Left lung (tissue), 10 donors: ENCODE results near the gene ZBTB46. TPM values are rescaled to one million over a fixed set of nuclear protein-coding genes. Genes with fewer than 3 reads are reported as not detected.
"Not testable (repeated sequence)": the region's sequence is repeated elsewhere in the genome, so short reads cannot be mapped to it uniquely, and the experiment has no call there.

Experiments used
- ATAC-seq: fragments of 200-7000 bp; cut with Tn5 transposase; one replicate; pipeline ENCODE4 v1.9.1; 2020; ENCODE audit warnings: moderate library complexity
- DNase-seq, 4 donors: peaks; one replicate each; pipeline ENCODE4 v3.0.0-alpha.2; 2013 to 2020
- H3K27ac ChIP-seq, 2 donors: fragments of 200-600 bp; sonication (generic) in 1 of 2; one replicate each; pipeline versions ENCODE4 v1.5.0 to v1.8.0; 2020 to 2021
- H3K27me3 ChIP-seq, 2 donors: fragments of 200-600 bp; sonication (generic) in 1 of 2; one replicate each; pipeline versions ENCODE4 v1.5.0 to v1.8.0; 2020 to 2021
- H3K36me3 ChIP-seq, 2 donors: fragments of 200-600 bp; sonication (generic) in 1 of 2; one replicate each; pipeline versions ENCODE4 v1.5.0 to v1.8.0; 2020 to 2021
- H3K4me1 ChIP-seq, 2 donors: fragments of 200-600 bp; one replicate each; pipeline ENCODE4 v1.8.0; 2021
- H3K4me3 ChIP-seq, 2 donors: fragments of 200-600 bp; sonication (generic) in 1 of 2; one replicate each; pipeline versions ENCODE4 v1.5.0 to v1.8.0; 2020 to 2021; ENCODE audit warnings: mild to moderate bottlenecking in 1 of 2
- H3K9me3 ChIP-seq, 2 donors: fragments of 200-600 bp; sonication (generic) in 1 of 2; one replicate each; pipeline versions ENCODE4 v1.5.0 to v1.8.0; 2020 to 2021
- intact Hi-C, 2 donors: fragments of 100-400 bp; cut with DNase I; formaldehyde crosslinking; loops; one replicate each; pipeline versions ENCODE4 v1.11.2 to v1.14.2; 2022
- polyA plus RNA-seq, 6 donors: library from polyadenylated mRNA; unstranded; fragments of 120-200 nt; gene quantifications; one replicate each; pipeline ENCODE4 v1.2.1, GENCODE V29; 2013; ENCODE audit not compliant: insufficient read length in 6 of 6
- total RNA-seq, 2 donors: library from RNA; stranded (reverse); fragmentation: NEBNext Ultra II Directional; extraction: Animal tissue kit (Norgen Biotek cat#: 25700); gene quantifications; one replicate each; pipeline ENCODE4 v1.2.1, GENCODE V29; 2021
- TF ChIP-seq, protein P1 (sequence below), 2 donors: fragments of 200-600 bp; sonication (generic) in 1 of 2; IDR thresholded peaks; one replicate each; pipeline versions ENCODE4 v1.5.0 to v1.8.0; 2021; ENCODE audit warnings: antibody characterized with exemption in 2 of 2
- donor health status: DM: no; HTN: yes; CAD: no.
- donor health status: DM: no; HTN: no; CAD: no.

ZBTB46 gene
- total and polyA plus RNA-seq, 8 donors = 9.2 to 16.3 (median 11.7) TPM

DNA sequence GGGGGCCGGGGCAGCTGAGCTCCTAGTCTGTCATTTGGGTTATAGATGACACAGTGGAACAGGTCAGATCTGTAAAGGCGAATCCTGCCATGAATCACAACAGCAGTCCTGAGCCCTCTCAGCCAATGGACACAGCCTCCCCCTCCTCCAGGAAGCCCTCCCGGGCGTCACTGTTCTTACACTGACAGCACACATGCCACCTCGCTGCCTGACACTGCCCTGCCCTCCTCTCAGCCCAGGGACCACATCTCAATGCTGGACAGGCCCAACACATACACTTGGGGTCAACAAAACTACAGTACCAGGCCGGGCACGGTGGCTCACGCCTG lies 26.8 kb downstream of the ZBTB46 start:
- H3K27me3 ChIP-seq = no peaks in the 10 kb centered on the region
- H3K27ac ChIP-seq = peak overlapping the region in 1 of 2 donors; percentile 81
- ATAC-seq (no peak), DNase-seq (no peak)
- H3K36me3 ChIP-seq = no peaks in the 10 kb centered on the region
- intact Hi-C loops = no loop called here
- H3K4me1 ChIP-seq = peaks cover 0 to 7% of the 10 kb centered on the region in 2 donors
- no peaks in the 10 kb centered on the region for H3K9me3 ChIP-seq
- H3K4me3 ChIP-seq = no peak overlapping the region
- TF ChIP-seq, protein P1, sequence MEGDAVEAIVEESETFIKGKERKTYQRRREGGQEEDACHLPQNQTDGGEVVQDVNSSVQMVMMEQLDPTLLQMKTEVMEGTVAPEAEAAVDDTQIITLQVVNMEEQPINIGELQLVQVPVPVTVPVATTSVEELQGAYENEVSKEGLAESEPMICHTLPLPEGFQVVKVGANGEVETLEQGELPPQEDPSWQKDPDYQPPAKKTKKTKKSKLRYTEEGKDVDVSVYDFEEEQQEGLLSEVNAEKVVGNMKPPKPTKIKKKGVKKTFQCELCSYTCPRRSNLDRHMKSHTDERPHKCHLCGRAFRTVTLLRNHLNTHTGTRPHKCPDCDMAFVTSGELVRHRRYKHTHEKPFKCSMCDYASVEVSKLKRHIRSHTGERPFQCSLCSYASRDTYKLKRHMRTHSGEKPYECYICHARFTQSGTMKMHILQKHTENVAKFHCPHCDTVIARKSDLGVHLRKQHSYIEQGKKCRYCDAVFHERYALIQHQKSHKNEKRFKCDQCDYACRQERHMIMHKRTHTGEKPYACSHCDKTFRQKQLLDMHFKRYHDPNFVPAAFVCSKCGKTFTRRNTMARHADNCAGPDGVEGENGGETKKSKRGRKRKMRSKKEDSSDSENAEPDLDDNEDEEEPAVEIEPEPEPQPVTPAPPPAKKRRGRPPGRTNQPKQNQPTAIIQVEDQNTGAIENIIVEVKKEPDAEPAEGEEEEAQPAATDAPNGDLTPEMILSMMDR (IDR thresholded peaks at IDR 0.05) = no peak

DNA sequence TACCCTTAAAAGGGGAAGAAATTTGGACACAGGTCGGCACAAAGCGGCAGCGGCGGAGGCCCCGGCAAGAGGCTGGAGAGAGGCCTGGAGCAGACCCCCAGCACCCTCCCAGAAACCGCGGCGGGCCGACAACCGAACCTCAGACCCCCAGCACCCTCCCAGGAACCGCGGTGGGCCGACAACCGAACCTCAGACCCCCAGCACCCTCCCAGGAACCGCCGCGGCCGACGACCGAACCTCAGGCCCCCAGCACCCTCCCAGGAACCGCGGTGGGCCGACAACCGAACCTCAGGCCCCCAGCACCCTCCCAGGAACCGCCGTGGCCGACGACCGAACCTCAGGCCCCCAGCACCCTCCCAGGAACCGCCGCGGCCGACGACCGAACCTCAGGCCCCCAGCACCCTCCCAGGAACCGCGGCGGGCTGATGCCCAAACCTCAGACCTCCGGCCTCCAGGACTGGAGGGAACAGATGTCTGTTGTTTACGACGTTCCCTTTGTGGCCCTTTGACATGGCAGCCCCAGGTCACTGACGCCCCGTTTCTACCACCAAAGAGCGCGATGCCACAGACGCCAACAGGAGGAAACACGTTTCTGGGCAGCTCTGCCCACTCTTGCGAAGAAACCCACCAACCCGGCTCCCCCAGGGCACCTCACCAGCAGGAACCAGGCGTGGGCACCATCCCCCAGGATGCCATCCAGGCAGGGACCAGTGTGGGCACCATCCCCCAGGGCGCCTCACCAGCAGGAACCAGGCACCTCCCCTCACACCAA lies 28.4 kb downstream of the ZBTB46 start:
- Histone ChIP-seq H3K9me3 (no peaks in the 10 kb centered on the region), H3K27ac (peak overlapping the region in 1 of 2 donors; percentile 81), H3K4me3 (no peak overlapping the region), H3K36me3 (no peaks in the 10 kb centered on the region), H3K27me3 (no peaks in the 10 kb centered on the region), H3K4me1 (peaks cover 0 to 7% of the 10 kb centered on the region in 2 donors)
- no peak for DNase-seq
- intact Hi-C loops = no loop called here
- no peak for ATAC-seq
- TF ChIP-seq, protein P1 (IDR thresholded peaks at IDR 0.05) = no peak

DNA sequence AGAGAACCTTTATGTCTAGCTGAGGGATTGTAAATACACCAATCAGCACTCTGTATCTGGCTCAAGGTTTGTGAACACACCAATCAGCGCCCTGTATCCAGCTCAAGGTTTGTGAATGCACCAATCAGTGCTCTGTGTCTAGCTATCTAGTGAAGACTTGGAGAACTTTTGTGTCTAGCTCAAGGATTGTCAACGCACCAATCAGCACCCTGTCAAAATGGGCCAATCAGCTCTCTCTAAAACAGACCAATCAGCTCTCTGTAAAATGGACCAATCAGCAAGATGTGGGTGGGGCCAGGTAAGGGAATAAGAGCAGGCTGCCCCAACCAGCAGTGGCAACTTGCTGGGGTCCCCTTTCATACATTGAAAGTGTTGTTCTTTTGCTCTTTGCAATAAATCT lies 29.9 kb downstream of the ZBTB46 start:
- H3K4me1 ChIP-seq, H3K4me3 ChIP-seq, H3K27ac ChIP-seq, H3K36me3 ChIP-seq, ATAC-seq, H3K27me3 ChIP-seq, DNase-seq, intact Hi-C loops, H3K9me3 ChIP-seq: not testable (repeated sequence)

DNA sequence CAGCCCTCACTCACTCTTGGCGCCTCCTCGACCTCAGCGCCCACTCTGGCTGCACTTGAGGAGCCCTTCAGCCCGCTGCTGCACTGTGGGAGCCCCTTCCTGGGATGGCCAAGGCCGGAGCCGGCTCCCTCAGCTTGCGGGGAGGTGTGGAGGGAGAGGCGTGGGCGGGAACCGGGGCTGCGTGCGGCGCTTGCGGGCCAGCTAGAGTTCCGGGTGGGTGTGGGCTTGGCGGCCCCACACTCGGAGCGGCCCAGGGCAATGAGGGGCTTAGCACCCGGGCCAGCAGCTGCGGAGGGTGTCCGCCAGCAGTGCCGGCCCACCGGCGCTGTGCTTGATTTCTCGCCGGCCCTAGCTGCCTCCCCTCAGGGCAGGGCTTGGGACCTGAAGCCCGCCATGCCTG lies 30.7 kb downstream of the ZBTB46 start:
- DNase-seq, H3K27me3 ChIP-seq, H3K9me3 ChIP-seq, H3K4me1 ChIP-seq, intact Hi-C loops, H3K27ac ChIP-seq, ATAC-seq, H3K4me3 ChIP-seq, H3K36me3 ChIP-seq: not testable (repeated sequence)

DNA sequence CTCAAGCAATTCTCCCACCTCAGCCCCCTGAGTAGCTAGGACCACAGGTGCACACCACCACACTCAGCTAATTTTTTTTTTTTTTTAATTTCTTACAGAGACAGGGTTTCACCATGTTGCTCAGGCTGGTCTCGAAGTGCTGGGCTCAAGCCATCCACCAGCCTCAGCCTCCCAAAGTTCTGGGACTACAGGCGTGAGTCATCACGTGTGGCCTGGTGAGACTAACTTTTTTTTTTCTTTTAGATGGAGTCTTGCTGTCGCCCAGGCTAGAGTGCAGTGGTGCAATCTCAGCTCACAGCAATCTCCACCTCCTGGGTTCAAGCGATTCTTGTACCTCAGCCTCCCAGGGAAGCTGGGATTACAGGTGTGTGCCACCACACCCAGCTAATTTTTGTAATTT lies 31.9 kb downstream of the ZBTB46 start:
- DNase-seq = not testable (repeated sequence)

DNA sequence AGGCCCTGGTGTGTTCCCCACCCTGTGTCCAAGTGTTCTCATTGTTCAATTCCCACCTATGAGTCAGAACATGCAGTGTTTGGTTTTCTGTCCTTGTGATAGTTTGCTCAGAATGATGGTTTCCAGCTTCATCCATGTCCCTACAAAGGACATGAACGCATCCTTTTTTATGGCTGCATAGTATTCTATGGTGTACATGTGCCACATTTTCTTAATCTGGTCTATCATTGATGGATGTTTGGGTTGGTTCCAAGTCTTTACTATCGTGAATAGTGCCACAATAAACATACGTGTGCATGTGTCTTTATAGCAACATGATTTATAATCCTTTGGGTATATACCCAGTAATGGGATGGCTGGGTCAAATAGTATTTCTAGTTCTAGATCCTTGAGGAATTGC lies 33.9 kb downstream of the ZBTB46 start:
- intact Hi-C loops, H3K9me3 ChIP-seq, H3K36me3 ChIP-seq, H3K4me3 ChIP-seq, H3K27ac ChIP-seq, ATAC-seq, H3K4me1 ChIP-seq, H3K27me3 ChIP-seq, DNase-seq: not testable (repeated sequence)

More for the DNA sequence above, 31.9 kb downstream of the ZBTB46 start:
- ATAC-seq, H3K4me3 ChIP-seq, H3K9me3 ChIP-seq, H3K4me1 ChIP-seq, intact Hi-C loops, H3K27ac ChIP-seq, H3K27me3 ChIP-seq, H3K36me3 ChIP-seq: not testable (repeated sequence)

DNA sequence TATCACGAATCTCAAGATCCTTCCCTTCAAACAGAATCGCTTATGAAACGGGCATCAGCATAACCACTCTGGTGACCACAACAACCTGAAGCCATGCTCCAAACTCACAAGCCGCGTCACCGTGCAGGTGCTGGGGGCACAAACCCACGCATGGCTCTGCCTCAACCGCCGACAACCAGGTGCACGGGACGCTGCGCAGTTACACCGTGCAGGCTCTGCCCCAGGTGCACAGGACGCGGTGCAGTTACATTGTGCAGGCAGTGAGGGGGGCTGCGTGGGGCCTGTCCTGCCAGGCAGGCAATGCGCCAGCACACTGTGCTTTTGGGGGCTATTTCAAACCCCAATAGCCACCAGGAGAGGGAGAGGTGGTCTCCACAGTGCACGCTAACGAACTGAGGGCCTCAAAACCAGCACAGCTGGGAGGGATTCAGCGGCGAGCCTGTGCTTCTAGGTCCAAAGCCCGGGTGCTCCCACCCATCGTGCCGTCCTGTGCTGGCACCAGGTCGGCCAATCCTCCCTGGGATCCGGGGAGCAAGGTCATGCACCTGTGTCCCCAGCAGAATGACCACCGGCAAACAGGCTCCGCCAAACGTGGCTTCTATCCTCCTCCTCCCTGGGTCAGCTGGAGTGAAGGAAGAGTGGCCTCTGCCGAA lies 35.8 kb downstream of the ZBTB46 start:
- no peak overlapping the region for H3K4me3 ChIP-seq
- no peaks in the 10 kb centered on the region for H3K27me3 ChIP-seq
- no peak overlapping the region for H3K27ac ChIP-seq
- H3K36me3 ChIP-seq = peaks cover 0 to 2% of the 10 kb centered on the region in 2 donors
- intact Hi-C loops = no loop called here
- ATAC-seq (no peak), DNase-seq (no peak)
- no peaks in the 10 kb centered on the region for H3K4me1 ChIP-seq
- H3K9me3 ChIP-seq = no peaks in the 10 kb centered on the region
- TF ChIP-seq, protein P1 (IDR thresholded peaks at IDR 0.05) = no peak
